ENCODE measurements around the gene TNFSF11.
"Not testable (repeated sequence)": the region's sequence is repeated elsewhere in the genome, so short reads cannot be mapped to it uniquely, and the experiment has no call there.

The TNFSF11 gene, protein sequence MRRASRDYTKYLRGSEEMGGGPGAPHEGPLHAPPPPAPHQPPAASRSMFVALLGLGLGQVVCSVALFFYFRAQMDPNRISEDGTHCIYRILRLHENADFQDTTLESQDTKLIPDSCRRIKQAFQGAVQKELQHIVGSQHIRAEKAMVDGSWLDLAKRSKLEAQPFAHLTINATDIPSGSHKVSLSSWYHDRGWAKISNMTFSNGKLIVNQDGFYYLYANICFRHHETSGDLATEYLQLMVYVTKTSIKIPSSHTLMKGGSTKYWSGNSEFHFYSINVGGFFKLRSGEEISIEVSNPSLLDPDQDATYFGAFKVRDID

DNA sequence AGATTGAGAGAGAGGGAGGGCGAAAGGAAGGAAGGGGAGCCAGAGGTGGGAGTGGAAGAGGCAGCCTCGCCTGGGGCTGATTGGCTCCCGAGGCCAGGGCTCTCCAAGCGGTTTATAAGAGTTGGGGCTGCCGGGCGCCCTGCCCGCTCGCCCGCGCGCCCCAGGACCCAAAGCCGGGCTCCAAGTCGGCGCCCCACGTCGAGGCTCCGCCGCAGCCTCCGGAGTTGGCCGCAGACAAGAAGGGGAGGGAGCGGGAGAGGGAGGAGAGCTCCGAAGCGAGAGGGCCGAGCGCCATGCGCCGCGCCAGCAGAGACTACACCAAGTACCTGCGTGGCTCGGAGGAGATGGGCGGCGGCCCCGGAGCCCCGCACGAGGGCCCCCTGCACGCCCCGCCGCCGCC, at the start of gene TNFSF11:
TSS of gene TNFSF11 (plus strand) at position 142 of the 400 bp plus-strand sequence. CDS start at position 294, 152 bp downstream.
- DNase-seq = no peak

GRCh38 chr13:42524487-42525034, 49.4 kb upstream of the TNFSF11 start:
- no peak for DNase-seq

GRCh38 chr13:42525035-42525504, 48.9 kb upstream of the TNFSF11 start:
- DNase-seq = no peak

GRCh38 chr13:42526276-42526675, 47.7 kb upstream of the TNFSF11 start:
- no peak for DNase-seq

GRCh38 chr13:42526804-42527203, 47.1 kb upstream of the TNFSF11 start:
- no peak for DNase-seq

DNA sequence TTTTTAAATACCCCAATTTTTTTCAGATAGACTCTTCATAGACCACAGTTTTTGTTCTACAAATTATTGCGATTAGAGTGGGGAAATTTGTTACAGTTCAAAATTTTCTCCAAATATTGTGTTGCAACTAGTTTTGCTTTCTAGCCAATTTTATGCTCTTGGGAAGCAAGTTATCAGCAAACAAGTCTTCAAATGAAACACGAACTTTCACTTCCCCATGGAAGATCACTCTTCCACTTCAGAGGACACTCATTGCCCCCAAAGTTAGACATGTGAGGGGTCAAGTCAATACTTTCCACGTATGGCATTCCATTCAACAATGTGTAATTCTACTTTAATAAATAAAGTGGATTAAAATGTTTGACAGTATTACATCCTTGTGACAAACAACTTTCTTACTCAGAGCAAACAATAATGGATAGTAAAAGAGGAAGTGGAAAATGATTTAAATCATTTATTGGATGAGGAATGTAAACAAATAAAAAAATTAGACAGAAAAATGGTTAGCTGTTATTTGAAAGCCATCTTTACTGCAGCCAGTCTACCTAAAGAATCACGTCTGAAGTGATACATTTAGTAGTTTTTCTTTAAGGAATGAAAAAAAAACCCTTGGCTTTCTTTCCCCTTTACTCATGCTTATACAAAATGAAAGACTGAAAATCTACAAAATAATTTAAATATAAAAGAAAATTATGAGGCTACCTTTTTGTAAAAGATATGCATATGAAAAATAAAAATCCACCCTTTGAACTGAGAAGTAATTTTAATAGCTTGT, 41.2 kb upstream of the TNFSF11 start:
- no peak for DNase-seq

GRCh38 chr13:42533336-42533591, 40.7 kb upstream of the TNFSF11 start:
- DNase-seq = no peak

DNA sequence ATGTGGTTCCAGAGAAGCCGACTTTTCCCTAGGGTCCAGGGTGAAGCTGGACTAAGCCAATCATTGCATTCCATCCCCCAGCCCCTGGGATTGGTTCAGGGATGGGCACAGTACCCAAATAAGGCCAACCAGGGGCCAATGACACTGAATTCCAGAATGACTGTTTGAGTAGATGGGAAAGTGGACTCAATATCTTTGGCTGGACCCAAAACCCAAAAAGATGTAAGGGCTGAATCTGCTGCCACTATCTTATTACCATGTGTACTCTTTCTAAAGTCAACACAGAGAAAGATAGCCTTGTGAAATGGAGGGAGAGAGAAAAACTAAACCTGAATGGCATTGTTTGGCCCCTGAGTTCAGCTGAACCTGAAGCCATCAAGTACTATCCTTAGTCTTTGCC, 39.2 kb upstream of the TNFSF11 start:
- no peak for DNase-seq

- DNase-seq = no peak
These were observed 35.0 kb upstream of the TNFSF11 start for GRCh38 chr13:42538996-42539395.

DNA sequence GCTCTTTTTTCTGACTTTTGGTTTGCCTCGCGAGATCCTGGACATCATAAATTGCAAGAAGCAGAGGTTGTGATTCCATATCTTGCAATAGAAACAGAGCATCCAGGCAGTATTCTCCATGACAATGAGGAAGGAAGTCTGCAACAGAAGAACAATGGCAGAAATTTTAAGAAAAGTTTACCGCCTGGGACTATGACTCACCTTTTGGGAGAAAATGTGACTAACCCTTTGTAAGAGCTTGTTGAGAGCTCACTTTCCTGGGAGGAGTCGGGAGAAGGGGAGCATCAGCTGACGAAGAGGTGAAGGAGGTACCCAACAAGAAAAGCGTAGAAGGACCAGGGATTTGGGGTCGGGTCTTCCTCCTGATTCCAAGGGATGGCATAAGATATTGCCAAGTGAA, 34.3 kb upstream of the TNFSF11 start:
- DNase-seq = no peak

- DNase-seq = no peak
These were observed 30.6 kb upstream of the TNFSF11 start for GRCh38 chr13:42543215-42543797.

DNA sequence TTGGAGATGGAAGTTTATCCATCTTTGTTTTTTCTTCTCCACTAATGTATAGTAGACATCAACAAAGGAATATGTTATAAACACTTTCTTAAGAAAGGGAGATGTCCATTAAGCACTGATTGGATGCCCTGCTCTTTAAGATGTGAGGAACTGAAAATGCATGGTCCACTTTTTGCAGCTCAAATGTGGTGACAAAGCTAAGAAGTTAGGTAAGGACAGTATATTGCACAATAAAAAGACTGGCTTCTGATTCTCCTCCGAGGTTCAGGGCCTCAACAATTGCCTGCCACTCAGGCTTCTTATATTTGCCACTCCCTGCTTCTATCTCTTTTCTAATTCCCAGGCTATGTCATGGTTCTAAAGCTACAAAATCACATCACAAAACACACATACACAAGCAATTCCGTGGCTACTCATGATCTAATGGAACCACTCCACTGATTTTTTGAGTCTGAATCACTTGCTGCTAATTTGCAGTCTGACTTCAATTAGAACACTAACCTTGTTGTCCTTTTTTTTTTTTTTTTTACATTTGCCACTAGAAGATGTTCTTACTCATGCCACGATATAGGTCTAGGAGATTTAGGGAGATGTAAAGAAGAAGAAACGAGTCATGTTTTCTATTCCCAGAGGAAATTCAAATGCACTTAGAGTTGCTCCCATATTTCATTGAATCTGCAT, 29.6 kb upstream of the TNFSF11 start:
- no peak for DNase-seq

DNA sequence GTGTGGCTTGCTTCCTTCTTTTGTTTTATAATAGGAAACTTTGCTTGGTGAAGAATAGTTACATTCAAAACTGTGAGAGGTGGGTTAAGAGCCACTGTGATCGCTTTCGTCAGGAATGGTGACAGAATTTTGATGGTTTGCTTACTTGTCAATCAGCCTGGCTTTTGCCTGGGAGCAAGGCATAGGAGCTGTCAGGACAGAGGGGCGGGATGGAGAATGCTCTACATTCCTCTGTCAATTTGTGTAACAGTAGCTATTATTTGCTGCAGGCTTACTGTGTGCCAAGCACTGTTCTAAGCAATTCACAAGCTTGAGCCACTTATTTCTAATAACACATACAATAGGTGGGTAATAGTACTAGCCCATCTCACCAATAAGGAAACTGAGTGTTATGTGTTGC, 28.1 kb upstream of the TNFSF11 start:
- no peak for DNase-seq

- DNase-seq = no peak
These were observed 26.3 kb upstream of the TNFSF11 start for GRCh38 chr13:42547612-42548011.

GRCh38 chr13:42548731-42549551, 25.0 kb upstream of the TNFSF11 start:
- DNase-seq = no peak

DNA sequence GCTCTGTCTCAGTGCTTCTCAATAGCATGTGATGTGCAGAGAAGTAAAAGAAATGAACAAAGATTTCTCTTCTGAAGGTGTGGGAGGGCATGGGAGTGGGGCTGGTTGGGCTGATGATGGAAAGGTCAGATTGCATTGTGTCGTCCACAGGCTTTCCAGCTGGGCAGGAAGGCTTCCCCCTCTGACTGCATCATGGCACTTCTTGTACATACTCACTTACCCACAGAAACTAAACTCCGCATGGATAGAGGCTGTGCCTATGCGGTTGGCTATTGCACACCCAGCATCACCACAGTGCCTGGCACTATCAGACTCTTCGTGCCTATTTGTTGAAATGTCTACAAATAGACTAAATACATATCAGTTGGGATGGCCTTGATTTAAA, 24.4 kb upstream of the TNFSF11 start:
- no peak for DNase-seq

- no peak for DNase-seq
These were observed 22.3 kb upstream of the TNFSF11 start for GRCh38 chr13:42551611-42552010.

DNA sequence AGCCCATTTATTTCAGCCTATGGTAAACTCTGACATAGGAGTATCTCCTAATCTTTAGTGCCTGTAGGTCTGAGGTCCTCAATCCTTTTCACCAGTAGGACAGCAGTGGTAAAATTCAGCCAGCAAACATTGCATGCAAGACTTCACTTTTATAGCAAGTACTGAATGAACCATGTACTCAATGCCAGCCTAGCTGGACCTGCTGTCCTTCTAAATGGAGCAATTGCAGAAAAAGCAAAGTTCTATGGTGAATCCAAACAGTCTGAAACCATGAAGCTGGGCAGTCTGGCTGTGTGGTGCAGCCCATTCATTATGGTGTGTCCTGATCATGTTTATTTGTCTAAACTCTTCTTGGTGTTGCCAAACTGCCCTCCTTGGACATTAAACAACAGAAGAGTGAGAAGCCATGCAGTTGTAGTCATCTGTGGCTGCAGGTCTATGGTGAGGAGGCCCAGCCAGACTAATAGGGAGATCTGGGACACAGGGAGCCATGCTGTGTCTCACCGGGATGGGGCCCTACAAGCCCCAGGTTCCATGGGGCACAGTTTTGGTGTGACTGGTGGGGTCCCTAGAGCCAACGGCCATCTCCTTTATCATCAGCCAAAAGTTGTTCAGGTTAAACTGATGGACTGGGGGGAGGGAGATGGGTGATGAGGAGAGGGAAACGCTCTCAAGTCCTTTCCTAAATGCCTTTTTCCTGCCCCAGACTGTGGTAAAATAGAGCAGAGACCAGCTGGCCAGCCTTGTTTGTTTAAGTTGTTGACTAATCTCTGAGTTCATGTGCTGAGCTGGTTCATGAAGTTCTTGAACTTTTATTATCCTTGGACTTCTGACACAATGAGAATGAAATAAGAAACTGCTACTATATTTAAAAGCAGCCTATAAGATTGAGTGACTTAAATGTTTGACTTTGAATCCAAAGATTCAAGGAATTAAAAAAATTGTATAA, 20.6 kb upstream of the TNFSF11 start:
- DNase-seq = no peak

DNA sequence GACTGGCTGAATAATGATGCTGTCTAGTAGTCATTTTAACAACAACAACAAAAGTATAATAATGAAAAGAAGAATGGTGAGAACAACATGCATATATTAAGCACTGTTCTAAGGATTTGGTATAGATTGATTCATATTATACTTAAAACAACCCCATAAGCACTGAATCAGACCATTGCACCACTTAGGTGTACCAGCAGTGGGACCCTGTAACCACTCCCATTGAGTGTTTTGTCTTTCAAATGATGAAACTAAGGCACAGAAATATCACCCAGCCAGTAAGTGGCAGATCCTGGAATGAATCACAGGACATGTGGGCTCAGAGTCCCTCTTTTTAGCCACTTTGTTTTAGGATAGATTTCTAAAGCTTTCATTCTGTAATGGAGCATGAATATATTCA, 14.9 kb upstream of the TNFSF11 start:
- no peak for DNase-seq

DNA sequence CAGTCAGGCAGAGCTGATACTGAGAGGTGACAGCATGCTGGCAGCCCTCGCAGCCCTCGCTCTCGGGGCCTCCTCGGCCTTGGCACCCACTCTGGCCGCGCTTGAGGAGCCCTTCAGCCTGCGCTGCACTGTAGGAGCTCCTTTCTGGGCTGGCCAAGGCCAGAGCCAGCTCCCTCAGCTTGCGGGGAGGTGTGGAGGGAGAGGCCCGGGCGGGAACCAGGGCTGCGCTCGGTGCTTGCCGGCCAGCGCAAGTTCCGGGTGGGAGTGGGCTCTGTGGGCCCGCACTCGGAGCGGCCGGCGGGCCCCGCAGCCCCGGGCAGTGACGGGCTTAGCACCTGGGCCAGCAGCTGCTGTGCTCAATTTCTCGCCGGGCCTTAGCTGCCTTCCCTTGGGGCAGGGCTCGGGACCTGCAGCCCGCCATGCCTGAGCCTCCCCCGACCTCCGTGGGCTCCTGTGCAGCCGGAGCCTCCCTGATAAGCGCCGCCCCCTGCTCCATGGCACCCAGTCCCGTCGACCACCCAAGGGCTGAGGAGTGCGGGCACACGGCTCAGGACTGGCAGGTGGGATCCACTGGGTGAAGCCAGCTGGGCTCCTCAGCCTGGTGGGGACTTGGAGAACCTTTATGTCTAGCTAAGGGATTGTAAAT, 14.3 kb upstream of the TNFSF11 start:
- DNase-seq = not testable (repeated sequence)

GRCh38 chr13:42560320-42560719, 13.6 kb upstream of the TNFSF11 start:
- not testable (repeated sequence) for DNase-seq
